NCI-H460 (cell line): ENCODE results near the gene GLT1D1. TPM values are rescaled to one million over a fixed set of nuclear protein-coding genes. Genes with fewer than 3 reads are reported as not detected.

Experiments used
- DNase-seq: peaks from one replicate; pipeline ENCODE4 v3.0.0-alpha.2; 2016; ENCODE audit warnings: low read depth; ENCODE audit errors: extremely low read depth
- total RNA-seq: library from RNA; depleted of rRNA; stranded (reverse); fragments of >200 nt; shearing (Covaris generic); gene quantifications from 2 replicates; pipeline ENCODE4 v1.2.3, GENCODE V29; 2014

GLT1D1 gene
- total RNA-seq, 1 experiment from 2014 or later, result not detected

GRCh38 chr12:128908254-128908653 lies 55.0 kb downstream of the GLT1D1 start:
- DNase-seq, result no peak

- no peak for DNase-seq
Observed at GRCh38 chr12:128909653-128910052, 56.4 kb downstream of the GLT1D1 start.

- DNase-seq, result no peak
Observed at GRCh38 chr12:128910629-128911028, 57.4 kb downstream of the GLT1D1 start.

- DNase-seq, result no peak
Observed at GRCh38 chr12:128911861-128912260, 58.6 kb downstream of the GLT1D1 start.

- no peak for DNase-seq
Observed at GRCh38 chr12:128914908-128915563, 61.8 kb downstream of the GLT1D1 start.

- DNase-seq, result no peak
Observed at GRCh38 chr12:128916425-128916824, 63.1 kb downstream of the GLT1D1 start.

GRCh38 chr12:128918481-128919260 lies 65.4 kb downstream of the GLT1D1 start:
- DNase-seq, result no peak

- DNase-seq, result peak; percentile 17
Observed at GRCh38 chr12:128920468-128920867, 67.2 kb downstream of the GLT1D1 start.

GRCh38 chr12:128928361-128928760 lies 75.1 kb downstream of the GLT1D1 start:
- no peak for DNase-seq

- no peak for DNase-seq
Observed at GRCh38 chr12:128929057-128929456, 75.8 kb downstream of the GLT1D1 start.

- DNase-seq, result no peak
Observed at GRCh38 chr12:128930606-128931005, 77.3 kb downstream of the GLT1D1 start.

GRCh38 chr12:128932521-128932920 lies 79.2 kb downstream of the GLT1D1 start:
- DNase-seq, result no peak

GRCh38 chr12:128933039-128933438 lies 79.8 kb downstream of the GLT1D1 start:
- no peak for DNase-seq

- no peak for DNase-seq
Observed at GRCh38 chr12:128933926-128934325, 80.6 kb downstream of the GLT1D1 start.

- DNase-seq, result no peak
Observed at GRCh38 chr12:128938886-128939285, 85.6 kb downstream of the GLT1D1 start.

GRCh38 chr12:128940090-128940888 lies 87.0 kb downstream of the GLT1D1 start:
- no peak for DNase-seq

GRCh38 chr12:128940974-128941373 lies 87.7 kb downstream of the GLT1D1 start:
- DNase-seq, result no peak

GRCh38 chr12:128942960-128943477 lies 89.7 kb downstream of the GLT1D1 start:
- DNase-seq, result no peak

- no peak for DNase-seq
Observed at GRCh38 chr12:128944956-128945355, 91.7 kb downstream of the GLT1D1 start.

GRCh38 chr12:128947209-128947608 lies 93.9 kb downstream of the GLT1D1 start:
- no peak for DNase-seq

- DNase-seq, result no peak
Observed at GRCh38 chr12:128949086-128949485, 95.8 kb downstream of the GLT1D1 start.
